HepG2 (cell line): ENCODE data around the gene GPSM1. TPM values are rescaled to one million over a fixed set of nuclear protein-coding genes. Genes with fewer than 3 reads are reported as not detected.
A peak's percentile ranks its signal among the peaks of the same experiment; 100 is the strongest.

ENCODE experiments used
- ATAC-seq: fragments of 200-7000 bp; cut with Tn5 transposase; 3 replicates; pipeline ENCODE4 v1.9.1; 2020; ENCODE audit warnings: mild to moderate bottlenecking, moderate library complexity
- BruUV-seq: library from RNA; stranded (reverse); fragments of 400-500 nt; replicated peaks from 2 replicates; lab custom pipeline; 2021; lab: Mats Ljungman, UMichigan
- CTCF ChIA-PET: fragments of 300-600 bp; formaldehyde crosslinking; extraction: SDS; loops from one replicate; lab custom pipeline; 2021; ENCODE audit warnings: low total read pairs, inconsistent platforms, low intra/inter-chr PET ratio; lab: Yijun Ruan, JAX
- POLR2A ChIA-PET: fragments of 350-600 bp; sonication (Branson Sonifier 250); formaldehyde crosslinking; loops from one replicate; lab custom pipeline; 2020; ENCODE audit warnings: antibody characterized with exemption, inconsistent platforms; lab: Yijun Ruan, JAX
- DNase-seq: peaks from one replicate; pipeline ENCODE4 v3.0.0-alpha.2; 2015; ENCODE audit warnings: low spot score
- FAIRE-seq: peaks from 3 replicates; lab custom pipeline; 2011; peaks lifted over from hg19 to GRCh38; lab: Jason Lieb, UNC
- H2AFZ ChIP-seq: one replicate; pipeline ENCODE4 v1.6.1; 2011; ENCODE audit warnings: low read length, inconsistent platforms
- H3K27ac ChIP-seq: fragments of 300-600 bp; 3 replicates; pipeline ENCODE4 v1.8.0; 2011; ENCODE audit warnings: mixed run types, mild to moderate bottlenecking, mixed read lengths, low read length, inconsistent platforms; ENCODE audit not compliant: insufficient read depth; ENCODE audit errors: extremely low read length
- H3K27me3 ChIP-seq, 2 experiments: fragments of 200-600 bp in 1 of 2; 2 replicates in 1 of 2; 3 replicates in 1 of 2; pipeline versions ENCODE4 v1.6.0 to v1.8.0; 2011; ENCODE audit warnings: low read length in 2 of 2, mild to moderate bottlenecking in 2 of 2, moderate library complexity in 2 of 2, inconsistent platforms in 1 of 2; ENCODE audit not compliant: insufficient read depth in 2 of 2, control insufficient read depth in 1 of 2
- H3K36me3 ChIP-seq, 2 experiments: fragments of 200-600 bp in 1 of 2; replicated peaks in 1 of 2; 2 replicates in 1 of 2; 3 replicates in 1 of 2; pipeline versions ENCODE4 v1.5.1 to v1.8.0; 2011; ENCODE audit warnings: low read length in 2 of 2, inconsistent platforms in 1 of 2; ENCODE audit not compliant: insufficient read depth in 2 of 2, control insufficient read depth in 1 of 2
- H3K4me1 ChIP-seq: 2 replicates; pipeline ENCODE4 v1.5.1; 2012; ENCODE audit warnings: low read length, inconsistent platforms; ENCODE audit not compliant: insufficient read depth
- H3K4me2 ChIP-seq: 2 replicates; pipeline ENCODE4 v1.6.0; 2011; ENCODE audit warnings: low read depth, low read length, inconsistent platforms
- H3K4me3 ChIP-seq, 3 experiments: fragments of 200-600 bp in 1 of 3; sonication (generic), shearing (Covaris generic) in 1 of 3; replicated peaks in 1 of 3; 2 replicates each; pipeline ENCODE4 v1.5.1; 2011 to 2016; ENCODE audit warnings: low read length in 3 of 3, inconsistent platforms in 2 of 3, low read depth in 2 of 3, mild to moderate bottlenecking in 2 of 3, control low read depth in 1 of 3, mixed read lengths in 1 of 3; ENCODE audit not compliant: insufficient read depth in 1 of 3
- H3K79me2 ChIP-seq: one replicate; pipeline ENCODE4 v1.6.1; 2011; ENCODE audit warnings: low read length, inconsistent platforms; ENCODE audit not compliant: insufficient read depth
- H3K9ac ChIP-seq: 2 replicates; pipeline ENCODE4 v1.6.0; 2011; ENCODE audit warnings: mild to moderate bottlenecking, low read depth, low read length, inconsistent platforms; ENCODE audit not compliant: insufficient read depth
- H3K9me3 ChIP-seq: 2 replicates; pipeline ENCODE4 v1.5.1; 2012; ENCODE audit warnings: mild to moderate bottlenecking, low read length
- H4K20me1 ChIP-seq: 2 replicates; pipeline ENCODE4 v1.6.0; 2011; ENCODE audit warnings: inconsistent platforms, mild to moderate bottlenecking, low read length, moderate library complexity; ENCODE audit not compliant: insufficient read depth
- BCL6 ChIP-seq: IDR thresholded peaks from 2 replicates; pipeline ENCODE4 v1.6.1; 2016; ENCODE audit warnings: missing genetic modification reagents, missing compliant biosample characterization
- CBX1 ChIP-seq: IDR thresholded peaks from one replicate; pipeline ENCODE4 v1.6.1; 2016; ENCODE audit warnings: antibody characterized with exemption, low read depth
- CCDC6 ChIP-seq: sonication (generic); formaldehyde crosslinking; IDR thresholded peaks from 2 replicates; pipeline ENCODE4 v1.8.1; 2022; ENCODE audit warnings: mild to moderate bottlenecking, missing genetic modification reagents, moderate library complexity
- FOXA1 ChIP-seq, 2 experiments: fragments of 450-650 bp in 1 of 2; sonication (generic) in 1 of 2; formaldehyde crosslinking in 1 of 2; IDR thresholded peaks; 2 replicates each; pipeline versions ENCODE4 v1.4.0 to v1.6.1; 2016 to 2020; ENCODE audit warnings: missing genetic modification reagents in 1 of 2
- GABPB1 ChIP-seq: IDR thresholded peaks from 2 replicates; pipeline ENCODE4 v1.6.1; 2016; ENCODE audit warnings: mild to moderate bottlenecking, missing genetic modification reagents, moderate library complexity, missing compliant biosample characterization
- JUNB ChIP-seq: sonication (generic); formaldehyde crosslinking; IDR thresholded peaks from 2 replicates; pipeline ENCODE4 v1.8.0; 2022; ENCODE audit warnings: missing genetic modification reagents, mild to moderate bottlenecking, borderline replicate concordance
- ZNF337 ChIP-seq: sonication (generic); formaldehyde crosslinking; IDR thresholded peaks from 2 replicates; pipeline ENCODE4 v1.5.1; 2020; ENCODE audit warnings: missing genetic modification reagents, low read depth, mild to moderate bottlenecking, borderline replicate concordance
- ZNF576 ChIP-seq: sonication (generic); formaldehyde crosslinking; IDR thresholded peaks from 2 replicates; pipeline ENCODE4 v1.4.0; 2020; ENCODE audit warnings: mild to moderate bottlenecking, missing genetic modification reagents
- ZNF768 ChIP-seq: sonication (generic); formaldehyde crosslinking; IDR thresholded peaks from 2 replicates; pipeline ENCODE4 v1.4.0; 2020; ENCODE audit warnings: missing genetic modification reagents
- WGBS: methylation state at CpG from one replicate; pipeline ENCODE4 v1.1.6; 2017; ENCODE audit warnings: low lambda C conversion rate; 5-methylcytosine and 5-hydroxymethylcytosine counted together
- in situ Hi-C: cut with HindIII; loops from 2 replicates; pipeline ENCODE4 v1.10.0; 2017; ENCODE audit warnings: low pct_unique_long_range_greater_than_20kb; ENCODE audit not compliant: extremely low pct_ligation_motif_present
- intact Hi-C: fragments of 100-400 bp; cut with micrococcal nuclease; formaldehyde crosslinking; loops from one replicate; pipeline ENCODE4 v1.10.0; 2022; ENCODE audit not compliant: unreplicated experiment
- polyA plus RNA-seq, 8 experiments: library from polyadenylated mRNA; depleted of rRNA in 3 of 8; stranded (reverse) in 7 of 8; unstranded in 1 of 8; fragments of >200 nt; fragmentation: Illumina TruSeq in 4 of 8; extraction: Trizol in 4 of 8; gene quantifications; 2 replicates each; pipeline versions ENCODE4 v1.2.1 to v1.2.3, GENCODE V29; 2011 to 2016; ENCODE audit warnings: low read depth in 4 of 8, missing spikeins in 1 of 8, mixed read lengths in 1 of 8; ENCODE audit not compliant: insufficient read depth in 1 of 8
- total RNA-seq, 5 experiments: library from RNA; depleted of rRNA; stranded (reverse); fragments of >200 nt; fragmentation: Illumina TruSeq; extraction: Trizol; gene quantifications; 2 replicates each; pipeline ENCODE4 v1.2.3, GENCODE V29; 2016; ENCODE audit warnings: low read depth in 1 of 5

The GPSM1 gene
- total and polyA plus RNA-seq, 2 of the 13 experiments (the other 11 are each of a cell fraction or from before 2014, with no cell fraction given) = 1.0 to 2.4 TPM

GRCh38 chr9:136325358-136325757 lies 2.0 kb upstream of the GPSM1 start:
- no peaks in the 10 kb centered on the region for H4K20me1 ChIP-seq
- H3K79me2 ChIP-seq = no peaks in the 10 kb centered on the region
- no peak for ATAC-seq
- WGBS = 20% methylated on average over 3 of the region's 13 CpGs
- intact Hi-C loops (no loop called here), in situ Hi-C loops (loop anchor here (25.0 kb wide), 1 partner anchor 312 kb away; no protein-coding TSS in a partner anchor)
- peaks cover 27% of the 10 kb centered on the region for H3K4me1 ChIP-seq
- H3K9ac ChIP-seq = no peak overlapping the region
- no peak overlapping the region for H3K27ac ChIP-seq
- TF ChIP-seq FOXA1 (IDR thresholded peaks at IDR 0.05) = no peak
- TF ChIP-seq FOXA1 (CRISPR knock-in tag; IDR thresholded peaks at IDR 0.05) = no peak
- no peak for TF ChIP-seq CCDC6 (CRISPR knock-in tag)
- no peak for TF ChIP-seq CBX1
- no peak for TF ChIP-seq BCL6
- TF ChIP-seq JUNB (CRISPR knock-in tag) = no peak
- no peak for TF ChIP-seq ZNF576 (CRISPR knock-in tag)
- TF ChIP-seq ZNF768 (CRISPR knock-in tag) = peak; percentile 99
- no TSS peak for BruUV-seq
- H3K9me3 ChIP-seq = no peaks in the 10 kb centered on the region
- no peak overlapping the region for H3K4me3 ChIP-seq
- H3K4me2 ChIP-seq = no peak overlapping the region
- CTCF ChIA-PET = no interaction called here
- no peaks in the 10 kb centered on the region for H3K36me3 ChIP-seq
- no peak for DNase-seq
- peaks cover 24 to 81% of the 10 kb centered on the region in 2 experiments for H3K27me3 ChIP-seq
- no peak for FAIRE-seq
- no peak overlapping the region for H2AFZ ChIP-seq
- POLR2A ChIA-PET = no interaction called here

- Histone ChIP-seq H3K79me2 (no peaks in the 10 kb centered on the region), H3K4me1 (peaks cover 36% of the 10 kb centered on the region), H3K27me3 (peaks cover 24 to 89% of the 10 kb centered on the region in 2 experiments), H3K9me3 (no peaks in the 10 kb centered on the region), H3K36me3 (no peaks in the 10 kb centered on the region), H3K4me2 (no peak overlapping the region), H4K20me1 (no peaks in the 10 kb centered on the region), H2AFZ (no peak overlapping the region), H3K9ac (no peak overlapping the region), H3K4me3 (no peak overlapping the region; a peak in 1 of 6 replicates), H3K27ac (no peak overlapping the region)
- no peak for TF ChIP-seq ZNF337
- TF ChIP-seq GABPB1 = peak; percentile 8; the same call in 1 of the 2 replicates
- TF ChIP-seq FOXA1 (IDR thresholded peaks at IDR 0.05) = no peak
- no peak for TF ChIP-seq FOXA1 (CRISPR knock-in tag; IDR thresholded peaks at IDR 0.05)
- in situ Hi-C loops (loop anchor here (25.0 kb wide), 1 partner anchor 311 kb away; no protein-coding TSS in a partner anchor), intact Hi-C loops (no loop called here)
- ATAC-seq (no peak), DNase-seq (no peak), FAIRE-seq (no peak)
- BruUV-seq = no TSS peak
- ChIA-PET CTCF (no interaction called here), POLR2A (no interaction called here)
- WGBS = 10% methylated on average over 12 of the region's 28 CpGs
Measured at GRCh38 chr9:136326061-136326760, 1.1 kb upstream of the GPSM1 start.
